Measurements from ENCODE around the gene PLPP1.

The PLPP1 gene

DNA sequence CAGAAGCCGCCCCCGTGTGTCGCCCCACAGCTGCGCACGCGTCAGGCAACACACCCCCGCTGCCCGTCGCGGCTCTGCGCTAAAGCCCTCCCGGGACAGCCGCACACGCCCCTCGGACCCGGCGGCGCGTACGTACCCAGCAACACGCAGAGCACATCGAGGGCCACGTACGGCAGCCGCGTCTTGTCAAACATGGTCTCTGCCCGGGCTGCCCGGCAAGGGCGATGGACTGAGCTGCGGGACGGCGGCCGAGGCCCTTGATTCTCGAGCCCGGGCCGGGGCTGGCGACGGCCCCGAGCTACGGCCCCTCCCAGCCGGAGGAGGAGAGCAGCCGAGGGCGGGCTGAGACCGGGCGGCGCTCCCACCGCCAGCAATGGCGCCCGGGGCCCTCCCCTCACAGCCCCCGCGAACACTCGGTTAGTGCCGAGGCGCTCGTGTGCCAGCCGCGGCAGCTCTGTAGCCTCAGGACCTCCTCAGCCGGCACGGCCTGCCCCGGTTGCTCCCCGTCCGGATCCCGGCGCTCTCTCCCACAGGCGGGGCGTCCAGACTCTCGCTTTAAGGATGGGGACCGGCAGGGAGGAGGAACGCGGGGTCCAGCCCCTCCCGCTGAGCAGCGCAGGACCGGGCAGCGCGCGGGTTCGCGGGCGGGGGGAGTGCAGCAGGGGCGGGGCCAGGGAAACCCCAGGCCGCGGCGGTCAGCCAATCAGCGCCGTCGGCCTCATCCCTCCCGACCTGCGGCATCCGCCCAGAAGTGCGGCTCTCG is at the start of gene PLPP1:
PLPP1 (minus strand) TSS at position 529 of the 763 bp plus-strand sequence; CDS start at position 194, 335 bp downstream.
- DNase-seq = peak; percentile 76

DNA sequence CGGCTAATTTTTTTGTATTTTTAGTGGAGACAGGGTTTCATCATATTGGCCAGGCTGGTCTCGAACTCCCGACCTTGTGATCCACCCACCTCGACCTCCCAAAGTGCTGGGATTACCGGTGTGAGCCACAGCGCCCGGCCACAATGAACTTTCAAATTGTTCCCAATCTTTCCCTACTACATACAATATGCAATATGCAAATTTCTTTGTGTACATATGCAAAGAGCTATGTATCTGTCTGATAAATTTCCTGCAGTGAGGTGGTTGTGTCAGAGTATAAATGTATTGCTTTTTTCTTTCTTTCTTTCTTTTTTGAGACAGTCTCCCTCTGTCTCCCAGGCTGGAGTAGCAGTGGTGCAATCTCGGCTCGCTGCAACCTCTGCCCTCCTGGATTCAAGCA is 48.8 kb upstream of the PLPP1 start:
- no peak for DNase-seq

DNA sequence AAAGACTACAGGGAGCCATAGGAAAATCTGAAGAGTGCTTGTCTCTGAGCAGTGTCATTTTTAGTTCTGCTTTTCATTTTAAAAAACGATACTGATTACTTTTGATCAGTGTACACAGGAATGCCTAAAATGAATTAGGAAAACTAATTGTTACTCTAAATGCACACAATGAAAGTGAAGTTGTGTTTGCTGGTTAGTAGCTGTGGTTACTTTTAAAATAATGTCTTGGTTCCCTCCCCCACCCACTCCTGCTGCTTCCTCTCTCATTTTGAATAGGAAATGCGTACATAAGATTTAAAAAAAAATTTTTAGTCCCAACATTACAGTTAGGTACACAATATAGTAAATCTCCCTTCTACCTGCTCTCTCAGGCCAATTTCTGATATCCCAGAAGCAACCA is 47.5 kb upstream of the PLPP1 start:
- no peak for DNase-seq

DNA sequence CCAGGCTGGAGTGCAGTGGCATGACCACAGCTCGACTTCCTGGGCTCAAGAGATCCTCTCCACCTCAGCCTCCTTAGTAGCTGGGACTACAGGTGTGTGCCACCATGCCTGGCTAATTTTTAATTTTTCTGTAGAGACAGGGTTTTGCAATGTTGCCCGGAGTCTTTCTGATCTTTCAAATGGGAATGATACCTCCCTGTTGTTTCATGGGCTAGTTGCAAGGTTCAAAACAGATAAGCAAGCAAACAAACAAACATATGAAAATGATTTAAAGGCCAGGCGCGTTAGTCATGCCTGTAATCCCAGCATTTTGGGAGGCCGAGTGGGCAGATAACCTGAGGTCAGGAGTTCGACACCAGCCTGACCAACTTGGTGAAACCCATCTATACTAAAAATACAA is 45.3 kb upstream of the PLPP1 start:
- no peak for DNase-seq

DNA sequence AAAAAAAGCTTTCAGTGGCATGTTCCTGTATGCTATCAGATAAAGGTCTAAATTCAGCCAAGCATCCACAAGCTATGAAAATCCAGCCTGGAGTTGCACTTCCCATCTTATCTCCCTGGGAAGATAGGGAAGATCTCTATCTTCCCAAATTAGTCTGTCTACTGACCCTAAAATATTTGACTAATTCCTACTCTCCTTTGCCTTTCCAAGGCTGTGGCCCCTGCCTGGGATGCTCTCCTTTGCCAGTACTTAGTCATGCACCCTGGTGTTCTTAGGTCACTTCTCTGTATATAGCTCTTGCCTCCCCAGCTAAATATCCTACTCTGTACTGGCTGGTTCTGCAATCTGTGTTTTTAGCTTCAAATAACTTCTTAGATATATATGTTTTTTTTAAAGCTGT is 44.0 kb upstream of the PLPP1 start:
- DNase-seq = no peak

DNA sequence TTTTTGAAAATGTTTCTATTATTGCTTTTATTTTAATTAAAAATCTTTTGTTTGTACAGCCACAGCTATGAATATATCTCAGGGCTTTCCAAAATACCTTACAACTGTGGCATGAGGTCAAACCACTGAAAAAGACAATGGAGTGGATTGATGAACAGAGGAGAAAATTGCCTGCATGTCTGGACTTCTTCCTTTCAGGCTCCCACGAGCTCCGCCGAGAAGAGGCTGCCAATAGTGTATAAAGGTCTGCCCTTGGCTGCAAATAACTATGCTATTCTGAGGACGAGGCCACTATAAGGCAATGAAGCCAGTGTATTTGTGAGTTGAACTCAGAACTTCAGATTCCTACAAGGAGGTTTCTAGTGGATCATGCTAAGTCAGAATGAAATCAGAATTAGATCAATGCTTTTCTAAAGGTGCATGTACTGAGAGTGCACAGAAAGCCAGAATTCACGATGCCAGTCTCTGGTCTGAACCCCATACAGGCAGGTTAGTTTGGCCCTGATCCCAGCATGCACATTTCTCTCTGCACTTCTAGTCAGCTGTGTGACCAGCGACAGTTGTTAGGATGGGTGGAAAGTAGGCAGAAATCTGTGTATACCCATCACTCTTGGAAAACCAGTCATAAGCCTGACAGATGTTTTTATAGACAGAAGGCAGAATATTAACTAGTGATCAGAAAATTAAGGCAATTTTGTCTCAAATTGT is 42.7 kb upstream of the PLPP1 start:
- no peak for DNase-seq

DNA sequence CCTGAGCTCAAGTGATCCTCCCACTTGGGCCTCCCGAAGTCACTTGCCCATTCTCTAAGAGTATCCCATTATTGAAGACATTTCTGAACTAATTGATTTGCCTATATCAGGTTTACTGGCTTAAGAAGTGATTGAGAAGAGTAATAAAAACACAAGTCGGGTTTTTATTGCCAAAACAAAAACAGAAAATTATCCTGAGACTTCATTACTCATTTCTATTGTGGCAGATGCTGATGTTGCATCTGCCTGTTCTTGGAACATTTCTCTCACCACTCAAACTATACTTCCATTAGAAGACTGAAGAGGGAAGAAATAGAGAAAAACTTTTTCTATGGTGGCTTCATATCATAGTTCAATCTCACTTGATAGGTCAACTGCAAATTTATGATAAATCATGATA is 41.9 kb upstream of the PLPP1 start:
- no peak for DNase-seq

DNA sequence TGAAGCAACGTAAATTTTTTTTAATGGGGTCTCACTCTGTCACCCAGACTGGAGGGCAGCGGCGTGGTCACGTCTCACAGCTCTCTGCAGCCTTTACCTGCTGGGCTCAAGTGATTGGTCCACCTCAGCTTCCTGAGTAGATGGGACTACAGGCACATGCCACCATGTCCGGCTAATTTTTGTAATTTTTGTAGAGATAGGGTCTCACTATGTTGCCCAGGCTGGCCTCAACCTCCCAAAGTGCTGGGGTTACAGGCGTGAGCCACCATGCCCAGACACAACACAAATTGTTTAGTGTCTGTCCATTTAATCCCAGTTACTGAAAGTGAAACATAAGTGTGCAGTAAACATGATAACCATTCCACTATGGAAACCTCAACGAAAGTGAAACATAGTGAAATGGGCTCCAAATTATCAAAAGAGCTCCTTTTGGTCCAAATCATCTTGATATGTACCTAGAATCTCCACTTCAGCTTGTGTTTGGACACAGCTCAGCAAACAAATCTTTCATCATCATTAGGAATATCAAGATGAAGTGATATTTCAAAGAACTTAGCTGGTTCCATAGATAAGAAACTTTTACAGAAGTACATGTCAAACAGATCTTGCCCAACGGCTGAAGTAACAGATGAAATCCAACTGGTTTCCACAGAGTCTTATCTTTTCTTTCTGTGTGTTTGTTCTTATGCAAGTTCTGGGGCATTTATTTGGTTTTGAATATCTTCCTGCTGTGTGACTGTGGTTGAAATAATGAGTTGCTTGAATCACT is 41.2 kb upstream of the PLPP1 start:
- DNase-seq = no peak

DNA sequence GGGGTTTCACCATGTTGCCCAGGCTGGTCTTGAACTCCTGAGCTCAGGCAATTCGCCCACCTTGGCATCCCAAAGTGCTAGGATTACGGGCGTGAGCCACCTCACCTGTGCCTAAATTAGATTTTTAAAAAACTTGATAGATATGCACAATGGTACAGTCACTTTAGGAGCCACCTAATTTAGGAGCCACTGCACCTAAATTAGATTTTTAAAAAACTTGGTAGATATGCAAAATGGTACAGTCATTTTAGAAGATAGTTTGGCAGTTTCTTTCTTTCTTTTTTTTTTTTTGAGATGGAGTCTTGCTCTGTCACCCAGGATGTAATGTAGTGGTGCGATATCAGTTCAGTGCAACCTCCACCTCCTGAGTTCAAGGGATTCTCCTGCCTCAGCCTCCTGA is 37.8 kb upstream of the PLPP1 start:
- no peak for DNase-seq

DNA sequence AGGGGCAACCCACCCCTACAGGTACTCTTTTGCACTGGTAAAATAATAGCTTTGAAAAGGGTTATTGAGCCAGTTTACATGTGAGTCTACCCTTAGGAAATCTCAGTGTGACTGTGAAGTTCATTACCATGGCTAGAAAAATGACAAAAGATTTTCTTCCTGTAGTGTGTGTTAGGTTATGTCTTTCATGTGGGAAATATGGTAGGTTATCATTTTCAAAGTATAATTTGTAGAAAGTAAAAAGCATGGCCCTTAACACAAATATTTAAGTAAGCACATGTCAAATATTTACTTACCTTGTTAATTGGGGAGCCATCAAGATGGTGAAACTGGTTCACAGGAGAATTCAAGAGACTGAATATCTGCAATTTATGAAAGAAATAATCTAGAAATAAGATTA is 37.3 kb upstream of the PLPP1 start:
- DNase-seq = no peak

DNA sequence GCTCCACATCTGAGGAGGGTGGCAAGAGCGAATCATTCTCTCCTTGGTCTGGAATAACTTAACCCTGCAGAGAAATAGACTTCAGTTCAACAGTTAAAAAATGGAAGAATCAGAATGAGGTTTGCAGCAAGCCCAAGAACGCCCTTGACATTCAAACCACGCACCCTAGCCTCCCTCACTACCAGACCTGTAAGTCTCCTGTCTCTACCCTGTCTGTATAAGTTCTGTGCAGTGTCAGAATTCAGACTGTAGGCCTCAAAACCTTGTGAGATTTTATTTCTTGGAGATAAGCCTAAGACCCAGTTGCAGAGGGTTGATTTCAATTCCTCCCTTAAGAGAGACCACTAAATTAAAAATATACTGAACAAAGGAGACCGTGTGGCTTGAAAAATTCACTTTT is 35.8 kb upstream of the PLPP1 start:
- no peak for DNase-seq

DNA sequence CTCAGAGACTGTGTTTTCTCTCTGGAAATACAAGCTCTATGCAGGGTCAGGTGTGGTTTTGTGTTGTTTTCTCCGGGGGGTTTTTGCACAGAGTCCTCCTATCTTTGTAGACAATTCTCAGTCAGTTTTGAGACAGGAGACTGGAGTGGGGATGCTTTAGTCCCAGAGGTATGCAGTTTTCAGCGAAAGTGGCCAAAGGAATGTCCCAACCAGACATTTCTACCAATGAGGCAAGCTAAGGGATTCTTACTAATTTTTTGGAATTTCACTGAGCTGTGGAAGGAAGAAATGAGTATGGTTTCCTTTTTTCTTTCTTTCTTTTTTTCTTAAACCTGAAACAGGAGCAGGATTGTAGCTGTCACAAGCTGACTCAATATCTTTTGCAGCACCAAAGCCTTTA is 35.3 kb upstream of the PLPP1 start:
- DNase-seq = no peak

DNA sequence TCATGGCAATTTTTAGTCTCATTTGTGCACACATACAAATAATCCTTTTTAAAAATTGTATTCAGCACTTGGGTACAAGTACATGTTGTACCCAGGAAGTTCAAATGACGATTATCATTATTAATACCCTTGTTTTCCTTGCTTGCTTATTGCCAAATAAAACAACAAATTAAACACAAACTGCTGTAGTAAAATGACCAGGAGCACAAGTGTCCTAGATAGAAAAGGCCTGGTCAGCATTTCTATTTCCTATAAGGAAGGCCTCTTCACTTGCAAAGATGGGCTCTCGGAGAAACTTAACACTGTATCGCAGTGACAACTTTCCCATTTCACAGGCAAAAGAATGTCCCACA is 34.7 kb upstream of the PLPP1 start:
- no peak for DNase-seq

DNA sequence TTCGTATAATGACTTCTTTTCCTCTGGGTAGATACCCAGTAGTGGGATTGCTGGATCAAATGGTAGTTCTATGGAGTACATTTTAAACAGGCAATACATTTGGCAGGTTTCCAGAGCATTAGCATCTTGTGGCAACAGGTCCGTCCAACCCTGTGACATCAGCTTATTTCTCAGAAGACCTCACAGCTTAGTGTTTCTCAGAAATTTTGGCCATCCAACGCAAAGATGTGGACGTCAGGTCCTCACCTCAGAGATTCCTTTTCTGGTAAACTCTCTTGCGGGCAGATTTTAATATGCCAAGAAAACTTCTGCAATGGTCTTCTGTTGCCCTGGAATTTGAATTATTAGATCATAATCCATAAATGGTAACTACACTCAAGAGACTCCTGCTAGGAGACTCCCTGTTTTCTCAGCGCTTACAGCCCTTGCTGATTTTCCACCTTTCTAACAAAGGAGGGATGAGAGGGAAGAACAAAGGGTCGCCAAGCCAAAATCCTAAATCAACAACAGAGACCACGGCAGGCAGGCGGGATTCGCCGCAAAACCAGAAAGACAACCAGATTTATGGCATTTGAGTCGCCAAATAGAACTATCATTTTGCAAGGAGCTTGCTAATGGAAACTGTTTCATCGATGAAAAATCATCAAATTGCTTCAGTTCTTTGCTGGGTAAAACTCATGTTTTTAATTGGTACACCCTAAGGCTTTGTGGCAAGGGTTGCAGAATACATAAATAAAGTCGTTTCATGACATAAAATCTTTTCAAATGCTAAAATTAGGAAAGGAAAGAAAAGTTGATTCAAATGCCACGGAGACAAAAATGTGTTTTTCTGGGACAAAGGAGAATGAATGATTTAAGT is 34.1 kb upstream of the PLPP1 start:
- DNase-seq = no peak

DNA sequence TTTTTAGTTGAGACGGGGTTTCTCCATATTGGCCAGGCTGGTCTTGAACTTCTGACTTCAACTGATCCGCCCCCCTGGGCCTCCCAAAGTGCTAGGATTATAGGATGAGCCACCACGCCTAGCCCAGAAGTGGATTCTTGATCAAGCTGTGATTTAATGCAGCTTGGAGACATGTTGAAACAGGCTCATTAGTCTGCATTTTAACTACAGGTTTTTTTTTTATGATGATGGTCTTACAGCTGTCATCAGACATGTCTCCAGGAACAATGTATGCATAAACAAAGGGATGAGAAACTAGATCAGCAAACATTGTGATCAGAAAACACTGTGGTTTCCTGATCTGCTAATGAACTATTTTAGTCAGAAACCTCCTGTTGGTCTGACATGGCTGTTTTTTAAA is 30.0 kb upstream of the PLPP1 start:
- no peak for DNase-seq

DNA sequence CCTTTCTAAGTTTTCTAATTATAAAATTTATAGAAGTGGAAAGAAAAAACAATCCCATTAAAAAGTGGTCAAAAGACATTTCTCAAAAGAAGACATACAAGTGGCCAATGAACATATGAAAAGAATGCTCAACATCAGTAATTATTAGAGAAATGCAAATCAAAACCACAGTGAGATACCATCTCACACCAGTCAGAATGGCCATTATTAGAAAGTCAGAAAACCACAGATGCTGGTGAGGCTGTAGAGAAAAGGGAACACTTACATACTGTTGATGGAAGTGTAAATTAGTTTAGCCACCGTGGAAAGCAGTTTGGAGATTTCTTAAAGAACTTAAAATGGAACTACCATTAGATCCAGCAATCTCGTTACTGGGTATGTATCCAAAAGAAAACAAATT is 23.7 kb upstream of the PLPP1 start:
- no peak for DNase-seq

DNA sequence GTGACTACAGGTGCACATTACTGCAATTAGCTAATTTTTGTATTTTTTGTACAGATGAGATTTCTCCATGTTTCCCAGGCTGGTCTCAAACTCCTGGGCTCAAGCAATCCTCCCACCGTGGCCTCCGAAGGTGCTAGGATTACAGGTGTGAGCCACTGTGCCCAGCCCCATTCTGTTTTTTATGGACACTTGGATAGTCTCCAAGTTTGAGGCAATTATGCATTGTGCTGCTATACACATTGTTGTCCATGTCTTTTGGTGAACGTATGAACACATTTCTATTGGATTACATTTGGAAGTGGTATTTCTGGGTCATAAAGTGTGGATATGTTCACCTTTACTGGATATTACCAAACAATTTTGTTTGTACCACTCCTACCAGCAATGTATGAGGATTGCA is 22.4 kb upstream of the PLPP1 start:
- DNase-seq = no peak

DNA sequence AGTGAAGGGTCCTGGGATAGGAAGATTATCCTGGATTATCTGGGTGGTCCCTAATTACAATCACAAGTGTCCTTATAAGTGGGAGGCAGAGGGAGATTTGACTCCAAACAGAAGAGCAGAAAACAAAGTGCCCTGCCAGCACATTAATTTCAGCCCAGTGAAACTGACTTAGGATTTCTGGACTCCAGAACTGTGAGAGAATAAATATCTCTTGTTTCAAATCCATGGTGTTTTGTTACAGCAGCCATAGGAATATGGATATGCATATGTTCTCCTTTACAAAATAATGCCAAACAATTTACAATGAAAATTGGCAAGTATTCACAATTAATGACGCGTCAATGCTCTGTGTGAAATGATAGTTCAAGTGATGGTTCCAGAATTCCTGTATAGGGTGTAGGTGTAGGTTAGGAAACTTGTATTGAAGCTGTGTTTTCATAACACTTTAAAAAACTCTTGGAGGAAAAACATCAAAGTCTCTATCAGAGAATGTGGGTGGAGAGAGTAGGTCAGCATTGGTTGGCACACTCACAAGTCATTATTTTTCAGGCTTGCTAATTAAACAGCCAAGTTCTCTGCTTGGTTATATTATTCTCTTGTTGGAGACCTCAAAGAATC is 19.9 kb upstream of the PLPP1 start:
- DNase-seq = no peak

DNA sequence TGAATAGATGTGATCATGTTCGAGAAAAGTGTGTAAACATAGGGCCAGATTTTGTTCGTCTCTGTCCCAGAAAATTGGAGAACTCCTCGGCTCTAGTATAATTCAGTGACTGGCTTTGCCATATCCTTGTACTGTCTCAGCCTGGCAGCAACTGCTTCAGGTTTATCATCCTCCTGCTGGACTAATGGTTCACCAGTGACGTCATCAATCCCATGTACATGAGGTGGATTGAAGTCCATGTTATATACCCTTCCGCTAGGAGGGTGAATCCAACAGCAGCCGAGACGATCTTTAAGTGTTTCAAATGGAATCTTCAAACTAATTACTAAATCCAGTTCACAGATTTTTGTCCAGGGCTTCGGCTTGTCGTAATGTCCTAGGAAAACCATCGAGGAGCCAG is 17.1 kb upstream of the PLPP1 start:
- DNase-seq = no peak

DNA sequence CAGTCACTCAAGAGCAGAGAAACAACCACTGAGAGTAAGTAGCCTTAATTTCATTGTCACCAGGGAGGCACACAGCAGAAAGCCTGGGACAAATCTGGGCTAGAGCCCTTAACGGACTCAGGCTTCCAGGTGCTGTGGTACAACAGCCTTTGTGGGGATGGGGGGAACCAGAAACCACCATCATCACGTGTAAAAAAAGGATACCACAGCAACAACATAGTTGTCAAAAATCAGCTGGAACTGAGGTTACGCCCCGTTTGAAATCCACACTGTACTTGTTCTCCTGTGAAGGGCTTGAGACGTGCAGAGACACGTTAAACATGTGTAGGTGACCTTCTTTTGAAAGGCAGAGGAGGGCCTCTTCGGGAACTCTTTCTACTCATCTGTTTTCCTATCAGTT is 16.6 kb upstream of the PLPP1 start:
- DNase-seq = no peak

DNA sequence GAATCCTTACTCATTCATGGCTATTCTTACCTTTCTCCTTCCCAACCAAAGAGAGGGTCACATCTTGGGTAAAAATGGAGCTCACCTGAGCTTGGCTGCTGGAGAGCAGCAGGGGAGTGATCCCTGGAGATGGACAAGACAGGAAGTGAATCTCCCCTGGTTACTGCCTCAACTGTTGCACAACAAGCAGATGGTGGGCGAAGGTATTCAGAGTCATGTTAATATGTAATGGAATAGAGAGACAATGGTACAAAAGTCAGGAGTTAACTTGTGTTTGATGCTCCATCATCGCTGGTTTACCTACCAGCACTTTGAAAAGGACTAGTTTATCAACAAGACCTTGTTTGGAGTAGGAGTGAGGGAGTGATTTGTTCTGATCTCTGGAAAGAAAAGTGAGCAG is 13.0 kb upstream of the PLPP1 start:
- DNase-seq = no peak

DNA sequence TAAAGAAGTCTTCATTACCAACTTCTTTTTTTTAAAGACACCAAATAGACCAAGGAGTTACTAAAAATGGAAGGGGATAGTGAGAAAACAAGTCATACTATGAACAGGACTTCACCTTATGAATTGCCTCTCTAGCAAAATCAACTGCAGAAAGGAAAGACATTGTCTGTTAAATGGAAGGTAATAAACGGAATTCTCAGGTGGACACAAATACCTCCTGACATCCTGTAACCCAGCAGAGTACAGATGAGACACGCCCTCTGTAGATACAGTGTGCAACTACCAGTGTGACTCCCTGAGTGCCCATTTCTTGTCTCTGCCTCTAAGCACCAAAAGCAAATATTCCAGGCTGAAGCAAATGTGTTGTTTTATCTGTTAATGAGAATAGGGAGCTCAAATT is 12.2 kb upstream of the PLPP1 start:
- no peak for DNase-seq

DNA sequence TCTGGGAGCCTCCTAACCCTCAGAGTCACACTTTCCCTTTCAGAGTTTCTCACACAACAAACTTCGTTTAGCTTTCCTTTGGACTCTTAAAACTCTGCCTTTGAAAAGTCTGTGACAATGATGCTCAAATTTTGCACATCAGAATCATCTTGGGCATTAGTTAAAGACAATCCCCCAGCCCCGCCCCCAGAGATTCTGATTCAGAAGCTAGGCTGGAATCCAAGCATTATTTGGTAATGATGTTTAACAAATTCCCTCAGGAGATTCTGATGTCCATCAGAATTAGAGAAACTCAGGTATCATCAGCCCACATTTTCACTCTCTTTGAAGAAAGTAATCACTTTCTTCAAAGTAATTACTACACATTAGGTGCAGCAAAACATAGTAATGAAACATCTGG is 9.6 kb upstream of the PLPP1 start:
- DNase-seq = no peak

Measured in CD4-positive, alpha-beta T cell treated with Interleukin-4 for 4 hours (primary cell).